OCI-LY3 (cell line): ENCODE measurements around the gene SERINC5.

Source experiments
- CTCF ChIP-seq: fragments of 200-600, 300-600 bp; sonication (generic); IDR thresholded peaks from 2 replicates; pipeline ENCODE4 v1.5.1; 2014; ENCODE audit warnings: antibody characterized with exemption, low read length, low read depth
- EZH2phosphoT487 ChIP-seq: fragments of 200-600 bp; shearing (Covaris generic); IDR thresholded peaks from 2 replicates; pipeline ENCODE4 v1.6.1; 2018; ENCODE audit warnings: antibody characterized with exemption, mixed run types, low read depth

- no peak for TF ChIP-seq CTCF
- TF ChIP-seq EZH2phosphoT487 = no peak
Measured at GRCh38 chr5:80189701-80190100, 66.1 kb downstream of the SERINC5 start.
